NCI-H446 treated with DMSO at 0.1 percent for 48 hours (cell line): ENCODE results near the gene FXN.
"Not testable (repeated sequence)": the region's sequence is repeated elsewhere in the genome, so short reads cannot be mapped to it uniquely, and the experiment has no call there.

Source experiments
- DNase-seq: peaks from one replicate; lab custom pipeline; 2025; lab: John Stamatoyannopoulos, UW

The FXN gene

DNA sequence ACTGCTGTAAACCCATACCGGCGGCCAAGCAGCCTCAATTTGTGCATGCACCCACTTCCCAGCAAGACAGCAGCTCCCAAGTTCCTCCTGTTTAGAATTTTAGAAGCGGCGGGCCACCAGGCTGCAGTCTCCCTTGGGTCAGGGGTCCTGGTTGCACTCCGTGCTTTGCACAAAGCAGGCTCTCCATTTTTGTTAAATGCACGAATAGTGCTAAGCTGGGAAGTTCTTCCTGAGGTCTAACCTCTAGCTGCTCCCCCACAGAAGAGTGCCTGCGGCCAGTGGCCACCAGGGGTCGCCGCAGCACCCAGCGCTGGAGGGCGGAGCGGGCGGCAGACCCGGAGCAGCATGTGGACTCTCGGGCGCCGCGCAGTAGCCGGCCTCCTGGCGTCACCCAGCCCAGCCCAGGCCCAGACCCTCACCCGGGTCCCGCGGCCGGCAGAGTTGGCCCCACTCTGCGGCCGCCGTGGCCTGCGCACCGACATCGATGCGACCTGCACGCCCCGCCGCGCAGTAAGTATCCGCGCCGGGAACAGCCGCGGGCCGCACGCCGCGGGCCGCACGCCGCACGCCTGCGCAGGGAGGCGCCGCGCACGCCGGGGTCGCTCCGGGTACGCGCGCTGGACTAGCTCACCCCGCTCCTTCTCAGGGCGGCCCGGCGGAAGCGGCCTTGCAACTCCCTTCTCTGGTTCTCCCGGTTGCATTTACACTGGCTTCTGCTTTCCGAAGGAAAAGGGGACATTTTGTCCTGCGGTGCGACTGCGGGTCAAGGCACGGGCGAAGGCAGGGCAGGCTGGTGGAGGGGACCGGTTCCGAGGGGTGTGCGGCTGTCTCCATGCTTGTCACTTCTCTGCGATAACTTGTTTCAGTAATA lies at the start of gene FXN:
Gene FXN (plus strand): TSS at position 315 of the 871 bp plus-strand sequence. CDS start 31 bp downstream, at position 346.
- no peak for DNase-seq

DNA sequence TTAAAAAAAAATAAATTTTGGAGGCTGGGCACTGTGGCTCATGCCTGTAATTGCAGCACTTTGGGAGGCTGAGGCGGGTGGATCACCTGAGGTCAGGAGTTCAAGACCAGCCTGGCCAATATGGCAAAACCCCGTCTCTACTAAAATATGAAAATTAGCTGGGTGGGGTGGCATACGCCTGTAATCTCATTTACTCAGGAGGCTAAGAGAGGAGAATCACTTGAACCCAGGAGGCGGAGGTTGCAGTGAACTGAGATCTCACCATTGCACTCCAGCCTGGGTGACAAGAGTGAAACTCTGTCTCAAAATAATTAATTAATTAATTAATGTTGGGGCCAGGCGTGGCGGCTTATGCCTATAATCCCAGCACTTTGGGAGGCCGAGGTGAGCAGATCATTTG lies 48.6 kb upstream of the FXN start:
- not testable (repeated sequence) for DNase-seq

DNA sequence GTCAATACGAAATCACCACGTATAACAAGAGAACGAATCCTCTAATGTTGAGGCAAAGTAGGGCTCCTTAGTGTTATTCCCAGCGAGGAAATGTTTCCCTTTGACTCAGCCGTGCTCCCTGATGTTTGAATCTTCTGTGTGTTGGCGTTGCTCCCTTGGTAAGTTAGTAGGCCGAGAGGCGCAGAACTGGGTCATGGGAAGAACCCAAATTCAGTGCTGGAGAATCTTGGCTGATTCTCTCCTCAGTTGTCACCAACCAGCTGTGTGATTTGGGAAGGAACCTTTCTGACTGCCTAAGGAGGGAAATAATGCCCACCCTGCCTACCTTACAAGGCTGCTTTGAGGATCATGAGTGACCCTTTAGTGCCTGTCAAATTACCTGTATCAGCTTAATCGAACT lies 44.1 kb upstream of the FXN start:
- DNase-seq = no peak

DNA sequence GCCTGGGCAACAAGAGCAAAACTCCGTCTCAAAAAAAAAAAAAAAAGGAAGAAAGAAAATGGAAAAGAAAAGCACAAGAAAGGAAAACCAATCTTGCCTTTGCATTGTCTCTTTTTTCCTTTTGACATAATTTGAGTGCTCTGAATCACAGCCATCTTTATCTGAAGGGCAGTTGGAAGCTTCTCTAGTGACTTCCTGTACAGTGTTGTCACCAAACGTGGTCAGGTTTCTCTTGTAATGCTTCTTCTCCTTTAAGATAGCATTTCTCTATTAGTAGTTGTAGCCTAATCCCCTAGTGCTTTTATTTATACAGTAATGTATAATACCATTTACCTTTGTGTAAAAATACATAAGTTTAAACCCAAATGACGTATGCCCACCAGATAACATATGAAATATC lies 39.8 kb upstream of the FXN start:
- DNase-seq = no peak

DNA sequence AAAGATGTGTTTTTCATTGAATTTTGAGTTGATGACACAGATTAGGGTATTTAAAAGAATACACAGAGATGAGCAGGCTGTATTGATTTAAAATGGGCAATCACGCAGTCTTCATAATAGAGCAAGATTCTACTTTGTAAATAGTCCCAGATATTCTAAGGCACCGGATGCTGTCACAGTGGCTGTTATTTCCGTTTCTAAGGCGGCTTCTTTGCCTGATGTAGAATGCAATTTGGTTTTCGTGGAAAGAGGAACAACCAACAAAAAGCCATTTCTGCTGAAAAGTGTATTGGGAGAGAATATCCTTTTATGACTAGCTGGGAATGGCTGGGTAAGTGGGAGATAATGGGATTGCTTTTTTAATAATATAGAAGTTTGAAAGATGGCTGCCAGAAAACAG lies 39.1 kb upstream of the FXN start:
- no peak for DNase-seq

DNA sequence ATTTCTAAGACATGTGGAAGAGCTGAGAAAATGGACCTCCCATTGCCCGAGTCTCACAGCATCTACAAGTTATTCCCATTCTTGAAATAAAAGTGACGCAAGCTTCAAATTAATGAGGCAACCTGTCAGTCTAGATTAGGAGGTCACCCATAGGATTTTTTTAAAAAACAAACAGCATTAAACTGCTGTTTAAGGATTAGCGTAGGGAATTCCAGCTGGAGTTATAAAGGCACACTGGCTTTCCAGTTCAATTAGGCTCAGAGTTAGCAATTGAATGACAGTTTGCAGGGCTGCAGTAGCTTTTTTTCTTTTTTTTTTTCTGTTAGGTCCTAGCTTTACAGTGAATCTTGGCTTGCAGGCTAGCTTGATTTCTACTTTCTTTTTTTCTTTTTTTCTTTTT lies 37.9 kb upstream of the FXN start:
- DNase-seq = no peak

DNA sequence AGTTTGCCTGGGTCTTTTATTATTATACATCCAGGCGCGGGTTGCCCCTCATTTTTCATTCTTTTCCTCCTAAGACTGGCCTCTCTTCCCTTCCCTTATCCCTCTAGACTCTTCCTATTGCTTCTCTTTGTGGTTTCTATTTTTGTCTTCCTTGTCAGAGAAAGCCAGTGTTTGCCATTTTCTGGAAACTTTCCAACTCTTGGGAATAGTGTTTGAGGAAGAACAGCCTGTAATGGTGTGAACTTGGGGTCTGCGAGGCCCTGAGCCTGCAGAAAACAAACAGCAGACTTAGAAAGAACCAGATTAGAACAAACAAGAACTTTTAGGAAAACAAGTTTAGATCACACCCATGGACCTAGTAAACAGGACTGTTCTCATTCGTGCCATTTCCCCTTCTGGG lies 37.2 kb upstream of the FXN start:
- DNase-seq = no peak

DNA sequence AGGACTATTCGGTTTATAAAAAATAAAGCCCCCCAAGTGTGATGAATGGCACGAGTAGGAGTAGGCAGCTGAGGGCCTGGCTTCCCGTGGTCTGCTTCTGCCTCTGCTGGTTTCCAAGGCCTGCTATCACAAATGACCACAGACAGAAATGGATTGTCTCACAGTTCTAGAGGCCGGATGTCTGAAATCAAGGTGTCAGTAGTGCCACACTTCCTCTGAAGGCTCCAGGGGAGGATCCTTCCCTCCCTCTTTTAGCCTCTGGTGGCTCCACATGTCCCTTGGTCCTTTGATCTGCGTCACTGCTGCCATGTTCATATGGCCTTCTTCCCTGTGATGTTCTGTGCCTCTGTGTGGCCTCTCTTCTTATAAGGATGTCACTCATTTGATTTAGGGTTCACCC lies 36.7 kb upstream of the FXN start:
- no peak for DNase-seq

DNA sequence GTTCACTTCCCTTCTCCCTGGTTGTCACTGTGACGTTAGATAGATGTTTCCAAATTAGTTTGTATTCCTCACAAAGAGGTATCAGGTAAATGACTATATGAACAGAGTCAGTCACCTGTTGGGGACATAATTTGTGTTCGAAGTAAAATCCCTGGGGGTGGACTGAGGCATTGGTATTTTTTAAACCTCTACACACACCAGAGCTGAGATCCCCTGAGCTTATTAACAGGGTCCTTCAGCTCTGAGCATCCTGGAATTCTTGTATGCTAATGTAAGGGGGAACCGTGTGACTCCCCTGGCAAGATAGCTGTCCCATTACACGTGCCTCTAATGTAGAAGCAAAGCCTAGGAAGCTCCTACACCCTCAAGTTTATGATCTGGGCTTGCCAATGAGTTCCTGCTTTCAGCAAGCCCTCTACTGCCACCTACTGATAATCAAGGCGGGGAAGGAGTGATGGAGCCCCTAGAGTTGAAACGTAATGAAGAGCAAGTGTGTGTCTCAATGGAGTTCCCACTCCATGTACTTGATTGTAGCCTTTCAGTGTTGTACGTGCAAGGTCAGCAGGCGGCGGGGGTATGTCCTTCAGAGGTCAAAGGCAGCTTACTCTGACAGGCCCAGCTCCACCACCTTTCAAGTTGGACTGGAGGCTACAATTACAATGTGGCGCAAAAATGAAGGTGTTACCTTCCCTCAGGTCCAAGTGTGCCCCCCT lies 36.0 kb upstream of the FXN start:
- DNase-seq = peak; percentile 20

DNA sequence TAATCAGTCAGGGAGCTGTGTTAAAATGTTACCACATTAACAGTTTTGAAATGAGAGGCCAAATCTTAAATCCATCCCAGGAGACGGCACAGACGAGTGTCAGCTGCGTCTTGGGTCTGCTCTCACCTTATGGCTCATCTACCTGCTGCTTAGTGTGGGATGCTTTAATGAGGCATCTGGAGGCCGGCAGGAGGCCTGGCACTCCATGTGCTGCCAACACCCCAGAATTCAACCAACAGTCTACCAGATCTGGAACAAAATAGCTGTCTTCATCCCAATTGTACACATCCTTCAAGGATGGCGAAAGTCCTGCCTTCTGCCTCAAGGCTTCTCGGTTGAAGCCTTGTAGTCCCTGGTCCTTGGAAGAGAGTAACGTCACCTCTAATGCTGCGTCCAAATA lies 33.6 kb upstream of the FXN start:
- DNase-seq = no peak

DNA sequence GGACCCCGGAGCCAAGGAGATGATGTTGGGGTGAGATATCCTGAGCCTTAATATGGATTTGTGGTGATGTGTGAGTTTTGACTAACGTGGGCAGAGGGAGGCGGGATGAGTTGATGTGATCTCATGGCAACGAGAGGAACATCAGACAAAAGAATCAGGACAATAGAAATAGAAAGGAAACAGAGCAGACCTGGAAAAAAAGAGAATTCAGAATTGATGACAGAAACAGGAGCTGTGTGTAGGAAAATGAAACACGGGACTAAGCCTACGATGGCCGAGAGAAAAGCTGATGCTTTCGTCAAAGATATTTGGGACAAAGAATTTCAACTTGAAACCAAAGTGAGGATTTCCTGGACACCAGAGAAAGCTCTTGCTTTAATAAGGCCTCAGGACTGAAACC lies 32.5 kb upstream of the FXN start:
- no peak for DNase-seq

DNA sequence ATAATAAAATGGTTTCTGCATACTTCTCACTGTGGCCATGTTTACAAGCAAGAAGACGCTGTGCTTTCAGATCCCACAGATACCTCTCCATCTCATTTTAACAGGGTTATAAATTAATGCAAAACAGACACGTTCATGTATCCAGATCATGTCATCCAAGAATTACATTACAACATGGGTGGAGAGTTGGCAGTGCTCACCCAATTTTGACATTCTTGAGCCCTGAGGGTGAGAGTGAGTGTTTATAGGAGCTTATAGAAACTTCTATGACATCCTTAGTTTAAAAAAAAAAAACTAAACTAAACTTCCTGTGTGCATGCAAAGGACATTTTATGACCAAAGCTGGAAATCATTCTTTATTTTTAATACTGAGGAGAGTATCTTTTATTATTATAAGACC lies 30.7 kb upstream of the FXN start:
- DNase-seq = no peak

DNA sequence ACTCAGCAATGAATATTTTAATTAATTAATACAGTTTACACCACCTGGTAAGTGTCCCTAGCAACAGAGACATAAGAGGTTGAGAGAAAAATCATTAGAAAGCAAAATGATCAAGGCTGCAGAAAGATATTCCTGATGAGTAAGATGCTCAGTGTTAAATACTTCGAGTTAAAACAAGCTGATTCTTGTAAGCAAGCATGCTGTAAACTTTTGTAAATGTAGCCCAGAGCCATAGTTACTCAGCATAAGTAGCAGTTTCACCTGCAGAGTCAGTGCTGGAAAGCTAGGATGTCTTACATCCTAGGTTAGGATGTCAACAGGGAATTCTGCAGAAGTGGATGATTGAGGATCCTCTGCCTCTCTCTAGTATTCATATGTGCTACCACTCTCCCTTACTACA lies 25.8 kb upstream of the FXN start:
- no peak for DNase-seq

DNA sequence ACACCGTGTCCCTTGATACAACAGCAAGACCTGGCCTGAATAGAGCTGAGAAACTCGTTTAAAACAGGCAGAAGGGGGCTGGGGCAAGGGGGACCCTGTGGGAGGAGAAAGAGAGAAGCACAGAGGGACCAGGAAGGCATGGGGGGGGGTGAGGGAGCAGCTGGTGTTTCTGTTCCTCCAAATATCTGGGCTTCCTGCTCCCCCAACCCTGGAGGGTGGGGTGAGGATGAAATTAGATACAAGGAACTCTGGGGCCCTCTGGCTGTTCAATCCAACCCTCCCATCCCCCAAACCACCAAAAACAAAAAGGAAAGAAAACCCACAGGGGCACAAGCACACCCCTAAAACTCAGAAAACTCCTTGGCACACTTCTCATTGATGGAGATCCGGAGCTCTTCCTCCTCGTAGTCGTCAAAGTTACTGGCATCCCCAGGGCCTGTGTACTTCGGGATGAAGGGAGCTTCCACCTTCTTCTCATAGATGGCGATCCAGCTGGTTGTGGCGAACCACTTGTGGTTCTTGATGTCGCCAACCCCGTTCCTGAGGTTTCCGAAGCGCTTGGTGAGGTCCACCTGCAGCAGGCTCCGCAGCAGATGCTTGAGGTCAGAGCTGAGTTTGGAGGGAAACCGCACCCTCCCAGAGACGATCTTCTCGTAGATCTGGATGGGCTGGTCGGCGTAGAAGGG lies 22.7 kb upstream of the FXN start:
- DNase-seq = no peak

DNA sequence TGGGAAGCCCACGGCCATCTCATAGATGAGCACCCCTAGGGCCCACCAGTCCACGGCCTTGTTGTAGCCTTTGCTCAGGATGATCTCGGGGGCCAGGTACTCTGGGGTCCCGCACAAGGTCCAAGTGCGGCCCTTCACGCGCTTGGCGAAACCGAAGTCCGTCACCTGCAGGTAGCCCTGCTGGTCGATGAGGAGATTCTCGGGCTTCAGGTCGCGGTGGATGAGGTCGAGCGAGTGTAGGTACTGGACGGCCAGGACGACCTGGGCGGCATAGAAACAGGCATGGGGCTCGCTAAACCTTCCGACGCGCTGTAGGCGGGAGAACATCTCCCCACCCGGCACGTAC lies 22.2 kb upstream of the FXN start:
- no peak for DNase-seq

DNA sequence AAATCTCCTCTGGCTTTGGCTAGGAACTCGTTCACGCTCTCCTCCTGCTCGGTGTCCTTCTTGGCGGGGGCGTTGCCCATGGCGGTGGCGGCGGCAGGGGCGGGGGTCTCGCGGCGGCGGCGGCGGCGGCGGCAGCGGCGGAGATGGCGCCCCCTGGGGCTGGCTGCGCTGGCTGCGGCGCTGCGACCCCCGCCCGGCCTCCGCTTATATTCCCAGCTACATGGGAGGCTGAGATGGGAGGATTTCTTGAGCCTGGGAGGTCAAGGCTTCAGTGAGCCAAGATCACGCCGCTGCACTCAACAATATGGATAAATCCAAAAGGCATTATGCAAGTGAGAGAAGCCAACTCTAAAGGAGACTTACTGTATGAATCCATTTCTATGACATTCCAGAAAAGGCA lies 21.5 kb upstream of the FXN start, which contains the start of gene PRKACG:
Gene PRKACG (minus strand): TSS at position 101 of the 400 bp plus-strand sequence. CDS start 21 bp downstream, at position 80.
- DNase-seq = no peak

DNA sequence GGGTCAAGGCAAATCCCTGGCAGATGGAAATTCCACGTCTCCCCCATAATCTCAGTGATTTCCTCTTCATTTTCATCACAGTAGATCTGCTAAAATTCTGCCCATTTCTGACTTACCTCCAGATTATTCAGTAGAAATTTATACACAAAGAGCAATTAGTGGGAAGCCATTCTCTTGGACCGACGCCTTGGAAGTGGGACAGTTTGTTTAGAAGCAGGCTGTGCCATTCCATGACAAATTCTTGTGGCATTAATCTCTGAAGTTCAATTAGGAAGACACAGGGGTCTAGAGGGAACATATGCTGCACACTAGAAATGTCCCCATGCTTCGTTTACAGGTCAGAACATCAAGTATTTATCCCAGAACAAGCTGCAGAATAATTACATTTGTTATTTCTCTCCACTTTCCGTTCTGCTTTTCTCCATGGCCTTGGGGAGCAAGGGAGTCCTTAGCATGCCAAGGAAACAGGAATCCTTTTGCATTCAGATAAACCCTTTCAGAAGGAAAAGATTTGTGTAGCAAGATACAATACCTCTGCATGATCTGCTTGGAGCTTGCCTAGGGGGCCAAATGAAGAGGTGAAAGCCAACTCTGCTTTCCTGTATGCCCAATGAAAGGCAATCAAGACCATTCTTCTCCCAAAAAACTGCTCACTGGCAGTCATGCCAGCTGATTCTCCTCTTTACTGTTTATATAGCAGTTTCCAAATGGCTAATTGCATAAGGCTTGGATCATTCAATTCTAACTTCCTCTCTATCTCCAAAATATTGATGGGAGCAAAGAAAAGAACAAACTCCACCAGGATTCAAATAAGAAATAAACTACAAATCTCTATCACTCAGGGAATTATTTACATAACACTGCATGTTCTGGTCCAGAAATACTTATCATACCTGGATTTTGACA lies 19.1 kb upstream of the FXN start:
- DNase-seq = no peak

DNA sequence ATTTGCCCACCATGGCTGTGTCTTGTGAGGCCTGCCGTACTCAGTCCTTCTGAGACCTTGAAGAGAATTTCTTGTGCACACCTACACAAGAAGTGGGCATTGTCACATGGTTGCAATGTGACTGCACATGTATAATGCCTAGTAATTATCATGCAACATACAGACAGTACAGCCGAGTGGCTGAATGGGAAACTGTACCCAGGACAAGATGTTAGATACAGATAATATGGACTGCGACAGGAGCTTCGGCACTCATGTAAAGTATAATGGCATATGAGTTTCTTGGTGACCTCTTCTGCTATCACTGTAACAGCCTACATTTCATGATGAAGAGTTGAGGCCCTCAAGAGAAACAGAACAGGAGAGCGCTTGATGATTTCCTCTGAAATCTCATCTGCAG lies 16.8 kb upstream of the FXN start:
- no peak for DNase-seq

DNA sequence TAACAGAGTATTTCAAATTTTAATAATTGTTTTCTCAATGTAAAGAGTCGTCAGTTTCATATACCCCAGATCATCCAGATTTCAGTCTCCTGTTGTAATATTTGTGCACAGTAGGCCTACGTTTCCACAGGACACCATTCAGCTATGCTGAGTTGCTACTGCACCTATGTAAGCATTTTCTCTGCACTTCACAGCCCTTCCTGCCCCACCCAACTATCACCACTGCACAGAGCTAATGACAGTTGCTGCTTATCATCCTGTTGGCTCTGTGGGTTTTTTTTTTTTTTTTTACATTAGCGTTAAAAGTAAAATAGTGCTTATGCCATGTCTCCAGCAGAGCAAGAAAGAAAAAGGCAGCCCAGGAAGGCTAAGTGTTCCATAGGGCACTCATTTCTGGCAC lies 15.7 kb upstream of the FXN start:
- DNase-seq = no peak

DNA sequence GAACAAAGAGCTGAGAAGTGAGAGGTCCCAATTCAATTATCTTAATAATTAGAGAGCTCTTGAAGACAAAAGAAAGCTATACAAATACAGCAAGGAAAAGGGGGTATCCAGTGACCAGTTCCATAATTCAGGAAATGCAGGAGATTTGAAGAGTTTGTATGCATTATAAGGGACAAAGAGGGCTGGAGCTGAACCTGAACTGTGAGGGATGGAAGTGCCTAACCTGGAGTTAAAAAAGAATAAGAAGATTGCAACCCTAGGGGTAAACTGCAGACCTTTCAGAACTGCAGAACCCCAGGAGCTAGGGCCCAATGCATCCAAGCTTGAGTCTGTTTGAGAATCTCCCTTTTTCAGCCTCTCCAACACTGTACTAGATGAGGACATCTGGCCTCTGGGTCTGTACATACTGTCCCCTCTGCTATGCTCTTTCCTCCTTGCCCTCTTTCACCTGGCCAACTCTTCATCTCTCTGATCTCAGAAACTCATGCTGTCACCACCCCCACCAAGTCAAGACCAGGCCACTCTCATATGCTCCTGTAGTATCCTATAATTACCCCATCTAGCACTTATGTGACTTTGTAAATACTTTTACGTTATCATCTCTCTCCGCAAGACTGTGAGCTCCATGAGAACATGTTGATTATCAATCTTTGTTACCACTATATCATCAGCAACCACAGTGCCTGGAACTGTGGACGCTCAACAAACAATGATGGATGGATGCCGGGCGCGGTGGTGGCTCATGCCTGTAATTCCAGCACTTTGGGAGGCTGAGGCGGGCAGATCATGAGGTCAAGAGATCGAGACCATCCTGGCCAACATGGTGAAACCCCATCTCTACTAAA lies 15.0 kb upstream of the FXN start:
- no peak for DNase-seq

DNA sequence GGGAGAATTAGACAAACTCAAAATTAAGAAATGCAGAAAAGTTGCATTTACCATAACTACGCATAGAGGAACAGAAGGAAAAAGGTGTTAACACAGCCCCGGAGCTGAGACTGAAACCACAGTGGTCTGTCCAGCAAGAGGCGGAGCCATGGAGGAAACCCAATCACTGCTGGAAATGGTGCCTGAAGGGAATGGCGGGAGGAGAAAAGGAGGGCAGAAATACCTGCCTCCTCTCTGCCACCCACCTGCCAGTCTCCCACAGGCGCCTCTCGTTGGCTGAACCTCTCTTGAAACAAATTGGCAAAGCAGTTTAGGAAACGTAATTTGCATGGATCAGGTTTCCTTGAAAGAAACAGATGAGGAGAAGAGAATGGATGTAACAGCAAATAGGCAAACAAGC lies 11.9 kb upstream of the FXN start:
- DNase-seq = no peak
